B cell (primary cell): ENCODE results near the gene CAPN9. TPM values are rescaled to one million over a fixed set of nuclear protein-coding genes. Genes with fewer than 3 reads are reported as not detected.

ENCODE experiments used
- ATAC-seq: fragments of 200-7000 bp; cut with Tn5 transposase; one replicate; pipeline ENCODE4 v1.10.0; 2021; ENCODE audit warnings: low read depth, mild to moderate bottlenecking, moderate number of reproducible peaks, moderate library complexity
- CTCF ChIA-PET: fragments of 350-600 bp; sonication (Branson Sonifier 250); formaldehyde crosslinking; loops from one replicate; lab custom pipeline; 2021; ENCODE audit warnings: antibody characterized with exemption, inconsistent platforms; lab: Charles Lee
- POLR2A ChIA-PET: fragments of 350-600 bp; sonication (Branson Sonifier 250); formaldehyde crosslinking; loops from one replicate; lab custom pipeline; 2021; ENCODE audit warnings: antibody characterized with exemption; lab: Charles Lee
- DNase-seq: peaks from one replicate; pipeline ENCODE4 v3.0.0; 2013
- H2AFZ ChIP-seq: 2 replicates; pipeline ENCODE4 v1.6.1; 2012; ENCODE audit warnings: mild to moderate bottlenecking, low read depth, low read length; ENCODE audit not compliant: insufficient read depth, poor library complexity, severe bottlenecking
- H3K27ac ChIP-seq, 2 donors: 1 replicate in 1 of 2; 2 replicates in 1 of 2; pipeline ENCODE4 v1.5.1; 2012 to 2013; ENCODE audit warnings: low read length in 2 of 2, mild to moderate bottlenecking in 2 of 2, moderate library complexity in 1 of 2
- H3K27me3 ChIP-seq, 4 experiments: fragments of 200-600 bp in 1 of 4; sonication (generic) in 1 of 4; replicated peaks in 1 of 4; 1 replicate in 2 of 4; 2 replicates in 2 of 4; pipeline versions ENCODE4 v1.6.1 to v1.7.0; 2013 to 2016; ENCODE audit warnings: low read length in 3 of 4, mild to moderate bottlenecking in 2 of 4, mixed read lengths in 1 of 4, moderate library complexity in 1 of 4; ENCODE audit not compliant: insufficient read depth in 4 of 4, control insufficient read depth in 3 of 4; ENCODE audit errors: control extremely low read depth in 1 of 4
- H3K36me3 ChIP-seq, 2 experiments: replicated peaks in 1 of 2; 1 replicate in 1 of 2; 2 replicates in 1 of 2; pipeline versions ENCODE4 v1.6.1 to v1.7.1; 2013; ENCODE audit warnings: low read length in 1 of 2; ENCODE audit not compliant: insufficient read depth in 2 of 2, control insufficient read depth in 1 of 2; ENCODE audit errors: control extremely low read depth in 1 of 2, extremely low read depth in 1 of 2
- H3K4me1 ChIP-seq, 2 donors: fragments of 200-600 bp in 1 of 2; sonication (generic) in 1 of 2; 1 replicate in 1 of 2; 2 replicates in 1 of 2; pipeline versions ENCODE4 v1.5.1 to v1.6.1; 2013 to 2017; ENCODE audit warnings: low read length in 2 of 2; ENCODE audit not compliant: control insufficient read depth in 2 of 2, insufficient read depth in 2 of 2
- H3K4me2 ChIP-seq: replicated peaks from 2 replicates; pipeline ENCODE3; 2012; ENCODE audit warnings: mild to moderate bottlenecking, low read depth, low read length; ENCODE audit not compliant: poor library complexity, severe bottlenecking
- H3K4me3 ChIP-seq, 5 experiments: fragments of 200-600 bp in 1 of 5; sonication (generic) in 1 of 5; 1 replicate in 3 of 5; 2 replicates in 2 of 5; pipeline versions ENCODE4 v1.5.1 to v1.7.0; 2011 to 2016; ENCODE audit warnings: low read length in 4 of 5, mild to moderate bottlenecking in 4 of 5, low read depth in 2 of 5, control low read depth in 1 of 5, moderate library complexity in 1 of 5; ENCODE audit not compliant: insufficient read depth in 1 of 5; ENCODE audit errors: control extremely low read depth in 1 of 5, extremely low read depth in 1 of 5
- H3K79me2 ChIP-seq: fragments of 200-600 bp; sonication (generic); one replicate; pipeline ENCODE4 v1.6.0; 2016; ENCODE audit warnings: low read length; ENCODE audit not compliant: control insufficient read depth, insufficient read depth
- H3K9ac ChIP-seq: fragments of 200-600 bp; sonication (generic); 2 replicates; pipeline ENCODE4 v1.6.1; 2017; ENCODE audit warnings: mild to moderate bottlenecking, low read length, moderate library complexity
- H3K9me3 ChIP-seq, 3 donors: one replicate each; pipeline versions ENCODE4 v1.6.1 to v1.7.1; 2013; ENCODE audit warnings: low read length in 2 of 3; ENCODE audit not compliant: control insufficient read depth in 2 of 3, insufficient read depth in 1 of 3; ENCODE audit errors: control extremely low read depth in 1 of 3
- H4K20me1 ChIP-seq: 2 replicates; pipeline ENCODE4 v1.6.0; 2012; ENCODE audit warnings: mild to moderate bottlenecking, low read length; ENCODE audit not compliant: insufficient read depth, control insufficient read depth, poor library complexity, severe bottlenecking
- H3K27ac Mint-ChIP-seq: one replicate; pipeline ENCODE4 v1.8.0; 2021; ENCODE audit warnings: mixed read lengths
- H3K27me3 Mint-ChIP-seq: one replicate; pipeline ENCODE4 v1.8.0; 2021; ENCODE audit warnings: mixed read lengths
- H3K4me1 Mint-ChIP-seq: one replicate; pipeline ENCODE4 v1.8.0; 2021; ENCODE audit warnings: mixed read lengths
- H3K4me3 Mint-ChIP-seq: one replicate; pipeline ENCODE4 v1.8.0; 2021; ENCODE audit warnings: mixed read lengths
- H3K9me3 Mint-ChIP-seq: one replicate; pipeline ENCODE4 v1.8.0; 2022; ENCODE audit warnings: mixed read lengths; ENCODE audit not compliant: insufficient read depth
- EZH2 ChIP-seq: IDR thresholded peaks from 2 replicates; pipeline ENCODE4 v1.6.1; 2012; ENCODE audit warnings: borderline replicate concordance, low read depth, mild to moderate bottlenecking, moderate library complexity, low read length; ENCODE audit not compliant: insufficient read depth, poor library complexity, severe bottlenecking
- WGBS: methylation state at CpG from one replicate; pipeline ENCODE4 v1.1.5; 2013; ENCODE audit warnings: missing lambda C conversion rate; ENCODE audit not compliant: insufficient coverage; 5-methylcytosine and 5-hydroxymethylcytosine counted together
- intact Hi-C: fragments of 100-400 bp; cut with micrococcal nuclease; formaldehyde crosslinking; loops from one replicate; pipeline ENCODE4 v1.10.0; 2022
- polyA plus RNA-seq: library from polyadenylated mRNA; depleted of rRNA; stranded (reverse); fragments of >200 nt; gene quantifications from 2 replicates; pipeline ENCODE4 v1.2.3, GENCODE V29; 2012
- total RNA-seq, 2 donors: library from RNA; stranded (reverse); fragments of 120-200 nt in 1 of 2; gene quantifications; 1 replicate in 1 of 2; 2 replicates in 1 of 2; pipeline versions ENCODE4 v1.2.3 to v1.2.4, GENCODE V29; 2013 to 2022
- TF ChIP-seq, protein P1 (sequence below): fragments of 200-600 bp; IDR thresholded peaks from one replicate; pipeline ENCODE4 v1.8.0; 2022; ENCODE audit warnings: antibody characterized with exemption, mild to moderate bottlenecking

CAPN9 gene
- total and polyA plus RNA-seq, 2 donors (not counting 1 experiment from before 2014, with no cell fraction given) = not detected

DNA sequence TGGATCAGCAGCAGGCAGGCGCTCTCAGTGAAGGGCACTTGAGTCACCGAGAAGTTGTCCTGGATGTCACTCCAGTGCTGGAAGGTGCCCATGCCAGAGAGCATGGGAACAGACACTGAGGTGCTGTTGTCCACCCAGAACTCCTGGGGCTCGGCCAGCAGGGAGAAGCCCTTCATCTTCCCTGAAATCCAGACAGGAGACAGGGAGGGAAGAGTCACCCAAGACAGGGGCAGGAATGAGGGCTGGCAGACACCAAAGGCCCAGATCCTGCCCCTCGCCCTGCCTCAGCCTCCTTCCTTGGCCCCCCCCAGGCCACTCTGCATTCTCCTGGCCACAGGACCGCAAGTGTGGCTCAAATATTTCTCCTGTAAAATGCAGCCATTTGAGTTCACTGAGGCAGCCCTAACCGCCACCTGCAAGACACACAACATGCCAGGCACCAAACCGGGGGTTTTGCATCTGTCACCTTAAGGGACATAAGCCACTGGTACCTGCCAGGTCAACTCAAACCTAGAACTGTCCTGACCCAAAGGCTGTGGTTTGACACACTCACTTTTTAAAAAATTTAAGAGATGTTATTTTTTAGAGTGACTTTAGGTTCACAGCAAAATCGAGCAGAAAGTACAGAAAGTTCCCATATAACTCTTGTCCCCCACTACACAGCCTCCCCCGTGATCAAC is 41.0 kb upstream of the CAPN9 start:
- Histone ChIP-seq H3K27ac (no peak overlapping the region), H3K27me3 (no peaks in the 10 kb centered on the region), H3K4me3 (no peak overlapping the region), H3K9me3 (no peaks in the 10 kb centered on the region), H3K4me2 (no peak overlapping the region), H3K79me2 (no peaks in the 10 kb centered on the region), H4K20me1 (no peaks in the 10 kb centered on the region), H3K36me3 (no peaks in the 10 kb centered on the region), H2AFZ (no peak overlapping the region), H3K9ac (no peak overlapping the region), H3K4me1 (no peaks in the 10 kb centered on the region)
- ChIA-PET POLR2A (no interaction called here), CTCF (no interaction called here)
- intact Hi-C loops = no loop called here
- no peak overlapping the region for H3K4me3 Mint-ChIP-seq
- WGBS = 95% methylated on average over 8 of the region's 9 CpGs
- no peak overlapping the region for H3K27ac Mint-ChIP-seq
- no peaks in the 10 kb centered on the region for H3K9me3 Mint-ChIP-seq
- DNase-seq (no peak), ATAC-seq (no peak)
- H3K27me3 Mint-ChIP-seq = peaks cover 22% of the 10 kb centered on the region
- TF ChIP-seq, protein P1, sequence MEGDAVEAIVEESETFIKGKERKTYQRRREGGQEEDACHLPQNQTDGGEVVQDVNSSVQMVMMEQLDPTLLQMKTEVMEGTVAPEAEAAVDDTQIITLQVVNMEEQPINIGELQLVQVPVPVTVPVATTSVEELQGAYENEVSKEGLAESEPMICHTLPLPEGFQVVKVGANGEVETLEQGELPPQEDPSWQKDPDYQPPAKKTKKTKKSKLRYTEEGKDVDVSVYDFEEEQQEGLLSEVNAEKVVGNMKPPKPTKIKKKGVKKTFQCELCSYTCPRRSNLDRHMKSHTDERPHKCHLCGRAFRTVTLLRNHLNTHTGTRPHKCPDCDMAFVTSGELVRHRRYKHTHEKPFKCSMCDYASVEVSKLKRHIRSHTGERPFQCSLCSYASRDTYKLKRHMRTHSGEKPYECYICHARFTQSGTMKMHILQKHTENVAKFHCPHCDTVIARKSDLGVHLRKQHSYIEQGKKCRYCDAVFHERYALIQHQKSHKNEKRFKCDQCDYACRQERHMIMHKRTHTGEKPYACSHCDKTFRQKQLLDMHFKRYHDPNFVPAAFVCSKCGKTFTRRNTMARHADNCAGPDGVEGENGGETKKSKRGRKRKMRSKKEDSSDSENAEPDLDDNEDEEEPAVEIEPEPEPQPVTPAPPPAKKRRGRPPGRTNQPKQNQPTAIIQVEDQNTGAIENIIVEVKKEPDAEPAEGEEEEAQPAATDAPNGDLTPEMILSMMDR = no peak
- TF ChIP-seq EZH2 = no peak
- no peaks in the 10 kb centered on the region for H3K4me1 Mint-ChIP-seq

DNA sequence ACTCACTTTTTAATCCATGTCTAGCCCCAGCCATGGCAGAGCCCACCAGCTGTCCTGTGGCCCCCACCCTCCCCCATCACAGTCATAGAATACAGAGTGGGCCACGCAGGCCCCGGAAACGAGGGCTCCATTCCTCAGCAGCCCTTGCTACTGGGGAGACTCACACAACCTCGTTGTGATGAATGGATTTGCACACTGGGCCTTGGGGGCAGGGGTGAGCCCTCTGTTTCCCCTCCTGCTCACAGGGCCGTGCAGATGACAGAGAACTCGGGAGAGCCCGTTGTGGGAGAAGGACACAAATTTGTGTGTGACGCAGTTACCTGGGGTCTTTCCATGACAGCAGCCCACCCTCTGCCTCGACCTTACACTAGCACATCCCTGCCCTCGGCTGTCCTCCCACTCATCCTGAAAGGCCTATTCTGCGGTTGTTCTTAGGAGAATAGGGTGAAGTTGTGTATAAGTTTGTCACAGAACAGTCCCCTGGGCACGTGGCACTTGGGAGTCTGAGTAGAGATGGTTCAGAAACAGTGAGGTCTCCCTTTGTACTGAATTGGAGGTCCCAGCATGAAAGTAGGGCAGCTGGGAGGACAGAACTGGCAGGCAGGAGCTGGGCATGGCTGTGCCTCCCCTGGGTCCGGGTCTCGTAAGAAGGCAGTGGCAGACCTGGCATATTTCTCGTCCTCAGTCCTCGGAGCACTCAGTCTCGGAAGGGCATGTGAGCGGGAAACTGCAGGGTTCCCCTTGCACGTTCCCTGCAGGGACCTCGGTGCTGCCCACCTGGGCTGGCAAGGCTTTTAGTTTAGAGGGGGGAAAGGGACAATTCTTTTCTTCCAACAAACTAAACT is 40.1 kb upstream of the CAPN9 start:
- Histone ChIP-seq H3K36me3 (no peaks in the 10 kb centered on the region), H3K4me1 (no peaks in the 10 kb centered on the region), H2AFZ (no peak overlapping the region), H3K4me3 (no peak overlapping the region), H3K27ac (no peak overlapping the region), H4K20me1 (no peaks in the 10 kb centered on the region), H3K9ac (no peak overlapping the region), H3K4me2 (no peak overlapping the region), H3K79me2 (no peaks in the 10 kb centered on the region), H3K27me3 (no peaks in the 10 kb centered on the region), H3K9me3 (no peaks in the 10 kb centered on the region)
- no peak for DNase-seq
- CTCF ChIA-PET = no interaction called here
- WGBS = 91% methylated on average over 14 of the region's 20 CpGs
- TF ChIP-seq EZH2 = no peak
- TF ChIP-seq, protein P1 = no peak
- no peak overlapping the region for H3K4me3 Mint-ChIP-seq
- no peak overlapping the region for H3K27ac Mint-ChIP-seq
- ATAC-seq = no peak
- H3K27me3 Mint-ChIP-seq = peaks cover 22% of the 10 kb centered on the region
- POLR2A ChIA-PET = no interaction called here
- no peaks in the 10 kb centered on the region for H3K9me3 Mint-ChIP-seq
- intact Hi-C loops = no loop called here
- no peaks in the 10 kb centered on the region for H3K4me1 Mint-ChIP-seq
